GM23338 (cell line): Measurements from ENCODE around the gene ECE1.

Experiments
- CREB1 ChIP-seq: fragments of 250-450 bp; sonication (Bioruptor Pico); IDR thresholded peaks from 2 replicates; pipeline ENCODE4 v1.5.0; 2020; ENCODE audit warnings: low read depth, mild to moderate bottlenecking, moderate library complexity
- CTCF ChIP-seq, 2 experiments: fragments of 200-600 bp in 1 of 2; sonication (generic) in 1 of 2; conservative IDR thresholded peaks; 2 replicates each; pipeline versions ENCODE4 v1.5.1 to v1.6.1; 2016 to 2017; ENCODE audit warnings: antibody characterized with exemption in 2 of 2, low read depth in 2 of 2, mild to moderate bottlenecking in 2 of 2, moderate library complexity in 1 of 2
- EZH2 ChIP-seq: fragments of 200-600 bp; sonication (generic); IDR thresholded peaks from one replicate; pipeline ENCODE4 v1.8.0; 2017; ENCODE audit warnings: antibody characterized with exemption, mild to moderate bottlenecking, low read depth; ENCODE audit not compliant: unreplicated experiment
- JUNB ChIP-seq: IDR thresholded peaks from one replicate; pipeline ENCODE4 v1.6.1; 2016; ENCODE audit warnings: antibody characterized with exemption; ENCODE audit not compliant: unreplicated experiment
- NANOG ChIP-seq: IDR thresholded peaks from 2 replicates; pipeline ENCODE4 v1.6.1; 2016; ENCODE audit warnings: antibody characterized with exemption, borderline replicate concordance
- POLR2AphosphoS5 ChIP-seq: IDR thresholded peaks from 2 replicates; pipeline ENCODE4 v1.6.1; 2016; ENCODE audit warnings: antibody characterized with exemption, low read depth
- STAT1 ChIP-seq: IDR thresholded peaks from one replicate; pipeline ENCODE4 v1.6.1; 2016; ENCODE audit warnings: antibody characterized with exemption; ENCODE audit not compliant: unreplicated experiment
- ZNF114 ChIP-seq: fragments of 250-450 bp; sonication (Bioruptor Pico); IDR thresholded peaks from 2 replicates; pipeline ENCODE4 v1.5.0; 2020; ENCODE audit warnings: mild to moderate bottlenecking, moderate library complexity
- ZNF331 ChIP-seq: fragments of 250-450 bp; sonication (Bioruptor Pico); IDR thresholded peaks from 2 replicates; pipeline ENCODE4 v1.5.0; 2020; ENCODE audit warnings: low read depth, mild to moderate bottlenecking, moderate library complexity
- TF ChIP-seq, protein P1 (sequence below): IDR thresholded peaks from one replicate; pipeline ENCODE4 v1.6.1; 2018; ENCODE audit warnings: antibody characterized with exemption; ENCODE audit not compliant: unreplicated experiment

DNA sequence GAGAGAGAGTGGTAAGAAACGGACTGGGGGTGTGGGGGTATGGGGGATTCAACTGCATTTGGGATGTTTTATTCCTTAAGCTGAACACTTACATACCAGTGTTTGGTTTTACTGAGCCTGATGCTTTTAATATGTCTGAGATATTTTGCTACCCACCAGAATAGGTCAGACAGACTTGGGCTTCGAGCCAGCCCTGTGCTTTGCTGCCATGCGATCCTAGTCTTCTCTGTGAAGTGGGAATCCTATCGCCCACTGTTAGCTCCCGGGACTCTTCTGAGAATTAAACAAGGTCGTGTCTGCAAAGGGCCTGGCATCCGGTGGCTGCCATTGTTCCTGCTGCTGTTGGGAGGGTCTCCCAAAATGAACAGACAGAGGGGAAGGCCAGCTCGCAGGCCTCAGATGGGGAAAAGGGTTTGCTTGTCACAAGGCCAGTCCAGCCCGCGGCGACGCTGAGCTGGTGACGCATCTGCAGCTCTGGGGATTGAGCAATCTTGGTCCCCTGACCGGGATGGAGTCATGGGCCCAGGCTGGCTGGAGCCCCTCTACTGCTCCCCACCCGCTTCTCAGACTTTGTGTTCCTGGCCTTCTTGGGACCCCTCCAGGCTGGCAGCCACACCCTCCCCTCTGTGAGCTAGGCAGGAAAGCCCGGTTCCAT lies 26.9 kb upstream of the ECE1 start:
- TF ChIP-seq CTCF (conservative IDR thresholded peaks at IDR 0.05; ENCODE audit: low read depth in 2 of 2) = no peak
- TF ChIP-seq CREB1 (CRISPR knock-in tag) = no peak
- TF ChIP-seq POLR2AphosphoS5 = no peak
- TF ChIP-seq ZNF331 (CRISPR knock-in tag) = no peak
- TF ChIP-seq ZNF114 (CRISPR knock-in tag) = no peak
- no peak for TF ChIP-seq NANOG
- no peak for TF ChIP-seq EZH2
- TF ChIP-seq, protein P1, sequence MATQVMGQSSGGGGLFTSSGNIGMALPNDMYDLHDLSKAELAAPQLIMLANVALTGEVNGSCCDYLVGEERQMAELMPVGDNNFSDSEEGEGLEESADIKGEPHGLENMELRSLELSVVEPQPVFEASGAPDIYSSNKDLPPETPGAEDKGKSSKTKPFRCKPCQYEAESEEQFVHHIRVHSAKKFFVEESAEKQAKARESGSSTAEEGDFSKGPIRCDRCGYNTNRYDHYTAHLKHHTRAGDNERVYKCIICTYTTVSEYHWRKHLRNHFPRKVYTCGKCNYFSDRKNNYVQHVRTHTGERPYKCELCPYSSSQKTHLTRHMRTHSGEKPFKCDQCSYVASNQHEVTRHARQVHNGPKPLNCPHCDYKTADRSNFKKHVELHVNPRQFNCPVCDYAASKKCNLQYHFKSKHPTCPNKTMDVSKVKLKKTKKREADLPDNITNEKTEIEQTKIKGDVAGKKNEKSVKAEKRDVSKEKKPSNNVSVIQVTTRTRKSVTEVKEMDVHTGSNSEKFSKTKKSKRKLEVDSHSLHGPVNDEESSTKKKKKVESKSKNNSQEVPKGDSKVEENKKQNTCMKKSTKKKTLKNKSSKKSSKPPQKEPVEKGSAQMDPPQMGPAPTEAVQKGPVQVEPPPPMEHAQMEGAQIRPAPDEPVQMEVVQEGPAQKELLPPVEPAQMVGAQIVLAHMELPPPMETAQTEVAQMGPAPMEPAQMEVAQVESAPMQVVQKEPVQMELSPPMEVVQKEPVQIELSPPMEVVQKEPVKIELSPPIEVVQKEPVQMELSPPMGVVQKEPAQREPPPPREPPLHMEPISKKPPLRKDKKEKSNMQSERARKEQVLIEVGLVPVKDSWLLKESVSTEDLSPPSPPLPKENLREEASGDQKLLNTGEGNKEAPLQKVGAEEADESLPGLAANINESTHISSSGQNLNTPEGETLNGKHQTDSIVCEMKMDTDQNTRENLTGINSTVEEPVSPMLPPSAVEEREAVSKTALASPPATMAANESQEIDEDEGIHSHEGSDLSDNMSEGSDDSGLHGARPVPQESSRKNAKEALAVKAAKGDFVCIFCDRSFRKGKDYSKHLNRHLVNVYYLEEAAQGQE = no peak
- TF ChIP-seq JUNB = no peak
- TF ChIP-seq STAT1 = no peak
